HUES6 (cell line): ENCODE data around the gene GRK3.
"Not testable (repeated sequence)": the region's sequence is repeated elsewhere in the genome, so short reads cannot be mapped to it uniquely, and the experiment has no call there.

ENCODE experiments used
- H3K27ac ChIP-seq: 2 replicates; pipeline ENCODE4 v1.7.0; 2013; ENCODE audit warnings: low read depth, mild to moderate bottlenecking, low read length, inconsistent platforms
- H3K27me3 ChIP-seq: 2 replicates; pipeline ENCODE4 v1.6.1; 2013; ENCODE audit warnings: low read length; ENCODE audit not compliant: control insufficient read depth, insufficient read depth
- H3K36me3 ChIP-seq: 2 replicates; pipeline ENCODE4 v1.6.1; 2013; ENCODE audit warnings: low read length; ENCODE audit not compliant: control insufficient read depth, insufficient read depth
- H3K4me1 ChIP-seq: 2 replicates; pipeline ENCODE4 v1.6.1; 2013; ENCODE audit warnings: low read length; ENCODE audit not compliant: control insufficient read depth, insufficient read depth
- H3K4me3 ChIP-seq: 2 replicates; pipeline ENCODE4 v1.5.1; 2013; ENCODE audit warnings: low read depth, low read length
- H3K9ac ChIP-seq: one replicate; pipeline ENCODE4 v1.6.1; 2013; ENCODE audit warnings: mild to moderate bottlenecking, low read length
- H3K9me3 ChIP-seq: 2 replicates; pipeline ENCODE4 v1.6.1; 2013; ENCODE audit warnings: low read depth, low read length; ENCODE audit not compliant: control insufficient read depth, insufficient read depth

Gene GRK3

DNA sequence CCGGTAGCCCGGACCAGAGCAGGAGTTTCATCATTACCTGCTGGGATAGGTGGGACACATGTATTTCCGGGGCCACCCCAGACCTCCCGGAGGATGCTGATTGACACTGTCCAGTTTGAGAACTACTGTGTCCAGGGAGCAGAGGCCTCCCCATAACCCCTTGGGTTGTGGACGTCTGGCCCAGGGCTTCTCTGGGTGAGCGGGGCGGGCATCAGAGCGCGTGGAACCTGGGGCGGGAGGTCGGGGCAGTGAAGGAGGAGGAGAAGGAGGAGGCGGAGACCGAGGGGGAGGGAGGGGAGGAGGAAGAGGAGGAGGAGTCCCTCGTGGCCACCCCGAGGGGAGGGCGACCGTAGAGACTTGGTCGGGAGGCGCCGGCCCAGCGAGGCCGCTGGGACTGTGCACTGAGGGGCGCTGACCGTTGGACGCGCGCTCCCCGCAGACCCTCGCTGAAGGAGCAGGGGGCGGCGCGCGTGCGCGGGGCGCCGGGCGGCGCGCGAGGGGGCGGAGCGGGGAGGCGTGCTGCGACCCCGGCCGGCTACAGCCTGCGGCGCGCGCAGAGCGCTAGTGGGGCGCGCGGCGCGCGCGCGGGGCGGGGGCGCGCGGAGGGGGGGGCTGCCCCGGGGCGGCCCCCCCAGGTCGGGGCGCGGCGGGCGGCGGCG lies at the start of gene GRK3:
TSS of gene GRK3 (plus strand) at position 356 of the 659 bp plus-strand sequence. CDS start 366 bp downstream, outside the sequence.
- H3K36me3 ChIP-seq = no peaks in the 10 kb centered on the region
- H3K9me3 ChIP-seq = no peaks in the 10 kb centered on the region
- H3K9ac ChIP-seq = peak within 1 kb of the TSS; percentile 71
- peaks cover 15% of the 10 kb centered on the region for H3K27me3 ChIP-seq
- H3K4me3 ChIP-seq = peak within 1 kb of the TSS; percentile 78
- H3K4me1 ChIP-seq = peaks cover 30% of the 10 kb centered on the region
- peak within 1 kb of the TSS; percentile 56; the same call in 1 of the 2 replicates for H3K27ac ChIP-seq

DNA sequence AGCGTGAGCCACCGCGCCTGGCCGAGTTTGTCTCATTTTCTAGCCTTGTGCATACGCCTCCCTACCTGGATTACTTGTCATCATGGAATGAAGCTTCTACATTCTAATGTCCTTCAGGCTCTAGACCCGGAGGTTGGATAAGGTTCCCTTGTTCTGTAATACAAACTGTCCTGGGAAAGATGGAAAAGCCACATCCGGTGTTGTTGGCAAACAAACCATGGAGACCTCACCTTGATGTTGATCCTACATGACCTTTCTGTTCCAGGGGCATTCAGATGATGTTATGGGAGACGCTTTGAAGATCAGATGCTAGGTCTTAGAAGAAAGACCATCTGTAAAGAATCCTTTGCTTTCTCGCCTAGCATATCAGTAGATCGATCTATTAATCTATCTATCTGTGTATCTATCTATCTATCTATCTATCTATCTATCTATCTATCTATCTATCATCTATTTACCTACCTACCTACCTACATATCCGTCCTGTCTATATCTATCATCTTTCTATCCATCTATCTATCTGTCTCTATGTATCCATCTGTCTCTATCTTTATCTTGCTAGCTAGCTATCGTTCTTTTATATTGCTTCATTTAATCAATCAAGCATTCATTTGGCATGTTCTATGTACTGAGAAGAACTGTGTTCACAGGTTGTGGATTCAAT lies 46.3 kb upstream of the GRK3 start:
- H3K9ac ChIP-seq = no peak overlapping the region
- no peaks in the 10 kb centered on the region for H3K27me3 ChIP-seq
- no peaks in the 10 kb centered on the region for H3K9me3 ChIP-seq
- no peak overlapping the region for H3K27ac ChIP-seq
- no peaks in the 10 kb centered on the region for H3K36me3 ChIP-seq
- peaks cover 7% of the 10 kb centered on the region for H3K4me1 ChIP-seq
- H3K4me3 ChIP-seq = no peak overlapping the region

DNA sequence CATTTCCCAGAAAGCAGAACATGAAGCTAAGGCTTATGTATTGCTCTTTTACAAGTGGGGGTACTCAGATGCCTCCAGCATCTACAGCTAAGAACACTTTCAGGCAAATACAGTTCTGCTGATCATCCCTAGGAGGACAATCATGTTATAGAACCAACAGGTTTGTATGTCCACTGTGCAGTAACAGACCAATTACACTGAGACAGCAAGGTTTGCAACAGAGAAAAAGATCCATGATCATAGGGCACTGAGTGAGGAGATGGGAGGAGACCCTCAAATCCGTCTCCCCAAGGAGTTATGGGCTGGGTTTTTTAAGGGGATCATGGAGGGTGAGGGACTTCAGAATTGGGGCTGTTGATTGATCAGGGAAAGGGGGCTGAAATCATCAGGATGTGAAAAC lies 39.1 kb upstream of the GRK3 start:
- Histone ChIP-seq H3K27me3 (no peaks in the 10 kb centered on the region), H3K4me1 (no peaks in the 10 kb centered on the region), H3K9ac (no peak overlapping the region), H3K27ac (no peak overlapping the region), H3K4me3 (no peak overlapping the region), H3K9me3 (peaks cover 6% of the 10 kb centered on the region; the same call in 1 of the 2 replicates), H3K36me3 (no peaks in the 10 kb centered on the region)

DNA sequence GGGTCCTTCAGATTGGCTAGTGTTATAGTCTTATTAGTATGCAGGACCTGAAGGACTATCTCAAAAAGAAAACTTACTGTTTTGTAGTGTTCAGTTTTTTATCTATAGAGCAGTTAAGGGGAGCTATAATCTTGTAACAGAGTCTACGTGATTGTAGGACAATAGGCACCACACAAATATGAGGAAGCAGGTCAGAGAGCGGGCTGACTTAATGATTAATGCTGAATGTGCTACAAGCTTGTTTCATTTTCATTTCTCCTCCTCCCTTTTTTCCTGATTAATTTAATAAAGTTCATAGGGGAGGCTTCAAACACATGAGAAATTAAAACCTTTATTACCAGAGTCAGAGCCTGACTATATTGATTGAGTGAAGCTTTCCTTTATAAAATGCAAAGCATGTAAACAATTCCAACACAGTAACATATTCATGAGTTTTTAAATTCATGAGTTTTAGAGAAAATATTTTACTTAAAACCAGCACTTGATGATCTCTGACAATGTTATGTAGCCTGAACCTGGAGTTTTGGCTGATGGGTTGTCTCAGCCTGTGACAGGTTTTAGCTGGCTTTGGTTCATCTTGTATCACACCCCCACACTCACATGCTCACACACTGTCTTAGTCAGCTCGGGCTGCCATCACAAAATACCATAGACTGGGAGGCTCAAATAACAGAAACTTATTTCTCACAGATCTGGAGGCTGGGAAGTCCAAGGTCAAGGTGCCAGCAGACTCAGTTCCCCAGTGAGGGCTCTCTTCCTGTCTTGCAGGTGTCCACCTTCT lies 38.5 kb upstream of the GRK3 start:
- H3K4me1 ChIP-seq, H3K36me3 ChIP-seq, H3K9ac ChIP-seq, H3K4me3 ChIP-seq, H3K27me3 ChIP-seq, H3K9me3 ChIP-seq, H3K27ac ChIP-seq: not testable (repeated sequence)

DNA sequence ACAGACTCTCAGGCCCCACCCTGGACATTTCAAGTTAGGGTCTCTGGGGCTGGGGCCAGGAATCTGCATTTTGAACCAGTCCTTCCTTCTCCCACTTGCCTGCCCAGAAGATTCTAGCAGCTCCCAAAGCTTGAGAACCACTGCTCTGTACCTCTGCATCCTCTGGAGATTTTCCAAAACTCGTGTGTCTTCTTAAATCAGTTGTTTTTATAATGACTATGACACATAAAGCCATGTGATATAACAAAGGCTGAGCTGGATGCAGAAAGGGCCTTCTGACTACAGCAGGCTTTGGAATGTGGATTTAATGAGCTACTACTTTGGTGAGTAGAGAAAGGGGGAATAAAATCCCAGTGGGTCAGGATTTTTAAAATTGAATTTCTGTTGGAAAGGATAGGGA lies 37.5 kb upstream of the GRK3 start:
- not testable (repeated sequence) for H3K9ac ChIP-seq, H3K4me1 ChIP-seq, H3K27me3 ChIP-seq, H3K27ac ChIP-seq, H3K9me3 ChIP-seq, H3K4me3 ChIP-seq, H3K36me3 ChIP-seq

- H3K4me3 ChIP-seq, H3K9me3 ChIP-seq: not testable (repeated sequence)
Measured at GRCh38 chr22:25528068-25528467, 36.4 kb upstream of the GRK3 start.

DNA sequence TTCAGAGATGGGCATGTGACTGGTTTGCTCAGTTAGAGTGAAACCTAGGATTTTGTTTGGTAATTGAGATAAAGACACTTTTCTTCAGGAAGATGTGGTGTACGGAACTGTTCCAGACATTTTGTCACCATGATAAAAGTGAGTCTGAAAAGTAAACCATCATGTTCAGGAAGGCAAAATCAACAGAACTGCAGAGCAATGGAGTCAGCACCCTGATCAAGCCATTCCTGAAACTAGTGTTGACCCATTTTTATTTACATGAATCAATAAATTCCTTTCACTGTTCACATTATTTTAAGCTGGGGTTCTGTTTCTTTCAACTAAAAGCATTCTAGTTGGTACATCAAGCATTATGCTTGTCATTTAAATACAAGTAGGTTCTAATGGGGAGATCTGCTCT lies 35.4 kb upstream of the GRK3 start:
- not testable (repeated sequence) for H3K36me3 ChIP-seq, H3K27ac ChIP-seq, H3K27me3 ChIP-seq, H3K9ac ChIP-seq, H3K4me1 ChIP-seq, H3K9me3 ChIP-seq, H3K4me3 ChIP-seq

More at GRCh38 chr22:25528068-25528467, 36.4 kb upstream of the GRK3 start:
- H3K27ac ChIP-seq, H3K4me1 ChIP-seq, H3K9ac ChIP-seq, H3K27me3 ChIP-seq, H3K36me3 ChIP-seq: not testable (repeated sequence)

DNA sequence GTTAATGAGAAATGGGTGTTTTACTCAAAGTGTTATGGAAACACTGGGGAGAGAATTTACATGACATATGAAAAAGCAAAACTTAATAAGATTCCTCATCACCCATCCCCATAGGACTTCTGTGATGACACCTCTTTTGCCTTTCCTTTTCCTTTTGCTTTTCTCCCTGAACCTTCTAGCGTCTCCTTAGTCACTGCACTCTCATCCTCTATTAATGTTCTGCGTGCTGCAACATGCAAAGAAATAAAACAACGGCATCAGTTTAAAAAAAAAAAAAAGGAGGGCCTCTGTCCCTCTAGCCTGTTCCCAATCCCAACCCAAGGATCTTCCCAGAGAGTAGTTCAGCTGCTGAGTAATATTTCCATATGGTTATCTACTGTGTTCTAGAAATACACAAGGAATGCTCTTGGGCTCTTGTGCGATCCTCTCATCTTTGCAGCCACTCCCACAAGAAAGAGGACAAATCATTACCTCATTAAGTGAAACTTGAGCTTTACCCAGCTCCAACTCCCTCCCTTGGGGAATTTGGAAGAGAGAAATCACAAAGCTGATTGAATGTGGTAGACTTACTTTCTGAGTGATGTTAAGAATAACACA lies 34.8 kb upstream of the GRK3 start:
- not testable (repeated sequence) for H3K27ac ChIP-seq, H3K4me1 ChIP-seq, H3K36me3 ChIP-seq, H3K4me3 ChIP-seq, H3K27me3 ChIP-seq, H3K9ac ChIP-seq, H3K9me3 ChIP-seq

DNA sequence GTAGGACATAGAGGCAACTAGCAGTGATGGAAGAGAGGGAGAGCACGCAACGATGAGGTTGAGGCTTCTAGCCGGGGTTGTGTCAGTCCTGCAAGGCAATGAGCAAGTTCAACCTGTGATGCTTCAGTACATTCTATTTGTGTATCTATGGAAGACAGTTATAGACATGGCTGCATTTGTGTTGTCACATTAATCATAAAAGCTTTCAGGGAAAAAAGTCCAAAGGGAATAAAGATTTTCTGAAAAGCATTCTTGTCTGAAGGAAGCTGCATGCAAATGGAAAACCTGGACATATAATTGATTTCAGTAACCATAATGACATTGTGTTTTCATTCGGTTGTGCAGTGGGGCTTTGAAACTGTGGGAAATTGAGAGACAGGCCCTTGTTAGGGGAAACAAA lies 32.8 kb upstream of the GRK3 start:
- not testable (repeated sequence) for H3K4me1 ChIP-seq, H3K36me3 ChIP-seq, H3K4me3 ChIP-seq, H3K27me3 ChIP-seq, H3K9me3 ChIP-seq, H3K27ac ChIP-seq, H3K9ac ChIP-seq

GRCh38 chr22:25534724-25535123 lies 29.8 kb upstream of the GRK3 start:
- Histone ChIP-seq H3K9ac (no peak overlapping the region), H3K36me3 (no peaks in the 10 kb centered on the region), H3K4me3 (no peak overlapping the region), H3K27me3 (no peaks in the 10 kb centered on the region), H3K4me1 (no peaks in the 10 kb centered on the region), H3K27ac (no peak overlapping the region), H3K9me3 (no peaks in the 10 kb centered on the region)

DNA sequence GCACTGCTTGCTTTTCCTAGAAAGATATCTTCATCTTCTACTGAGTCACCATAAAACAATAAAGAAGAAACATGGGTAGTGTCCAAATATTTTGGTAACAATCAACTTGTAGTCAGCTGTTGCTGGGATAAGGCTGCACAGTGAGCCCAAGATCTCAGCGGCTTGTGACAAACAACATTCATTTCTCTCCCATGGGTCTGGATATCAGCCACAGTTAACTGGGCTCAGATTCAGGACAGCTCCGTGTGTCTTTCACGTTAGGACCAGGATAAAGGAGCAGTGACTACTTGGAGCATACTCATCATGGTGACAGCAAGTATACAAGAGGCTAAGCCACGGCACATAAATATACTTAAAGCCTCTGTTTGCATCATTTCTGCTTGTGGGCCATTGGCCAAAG lies 27.9 kb upstream of the GRK3 start:
- H3K27me3 ChIP-seq = no peaks in the 10 kb centered on the region
- H3K4me3 ChIP-seq = no peak overlapping the region
- H3K27ac ChIP-seq = no peak overlapping the region
- no peaks in the 10 kb centered on the region for H3K36me3 ChIP-seq
- no peak overlapping the region for H3K9ac ChIP-seq
- H3K9me3 ChIP-seq = 0 out of 2 replicates have a peak, but pooled peaks cover 2% of the 10 kb centered on the region
- no peaks in the 10 kb centered on the region for H3K4me1 ChIP-seq
